H1 (cell line): ENCODE measurements around the gene RAB4B. TPM values are rescaled to one million over a fixed set of nuclear protein-coding genes. Genes with fewer than 3 reads are reported as not detected.

Experiments
- CTCF ChIA-PET: fragments of 300-600 bp; sonication (Branson Sonifier 250); formaldehyde crosslinking; loops from one replicate; lab custom pipeline; 2021; ENCODE audit not compliant: partially characterized antibody; lab: Charles Lee
- POLR2A ChIA-PET: fragments of 300-600 bp; sonication (Branson Sonifier 250); formaldehyde crosslinking; loops from one replicate; lab custom pipeline; 2021; ENCODE audit warnings: inconsistent platforms; ENCODE audit not compliant: partially characterized antibody; lab: Charles Lee
- DNase-seq, 2 experiments: peaks; one replicate each; pipeline versions ENCODE4 v3.0.0 to v3.0.0-alpha.2; 2010 to 2022; ENCODE audit warnings: low spot score in 2 of 2, low read depth in 1 of 2, mixed read lengths in 1 of 2
- FAIRE-seq: peaks from 2 replicates; lab custom pipeline; 2011; peaks lifted over from hg19 to GRCh38; lab: Jason Lieb, UNC
- H2AFZ ChIP-seq: 2 replicates; pipeline ENCODE4 v1.8.1; 2012; ENCODE audit warnings: low read length, inconsistent platforms
- H2AK5ac ChIP-seq: 2 replicates; pipeline ENCODE4 v1.6.1; 2013; ENCODE audit warnings: low read depth, low read length
- H2BK120ac ChIP-seq: replicated peaks from 2 replicates; pipeline ENCODE3; 2013; ENCODE audit warnings: low read depth, low read length, inconsistent platforms
- H2BK12ac ChIP-seq: 2 replicates; pipeline ENCODE4 v1.6.1; 2013; ENCODE audit warnings: low read depth, low read length
- H2BK15ac ChIP-seq: 2 replicates; pipeline ENCODE4 v1.6.1; 2013; ENCODE audit warnings: low read length
- H2BK20ac ChIP-seq: 2 replicates; pipeline ENCODE4 v1.6.1; 2013; ENCODE audit warnings: low read length
- H2BK5ac ChIP-seq: 2 replicates; pipeline ENCODE4 v1.6.1; 2013; ENCODE audit warnings: low read depth, low read length
- H3K14ac ChIP-seq: 2 replicates; pipeline ENCODE4 v1.6.1; 2013; ENCODE audit warnings: inconsistent platforms; ENCODE audit not compliant: insufficient read length
- H3K18ac ChIP-seq: 2 replicates; pipeline ENCODE4 v1.6.1; 2013; ENCODE audit warnings: low read length; ENCODE audit errors: extremely low read depth
- H3K23ac ChIP-seq: 2 replicates; pipeline ENCODE4 v1.6.1; 2013; ENCODE audit warnings: inconsistent platforms; ENCODE audit not compliant: insufficient read length
- H3K23me2 ChIP-seq: 2 replicates; pipeline ENCODE4 v1.6.1; 2013; ENCODE audit warnings: low read depth, low read length
- H3K27ac ChIP-seq: 2 replicates; pipeline ENCODE4 v1.6.1; 2011; ENCODE audit warnings: low read depth, low read length, inconsistent platforms
- H3K27me3 ChIP-seq, 4 experiments: replicated peaks in 1 of 4; 1 replicate in 1 of 4; 2 replicates in 3 of 4; pipeline versions ENCODE4 v1.6.1 to v1.8.1; 2011 to 2013; ENCODE audit warnings: low read length in 3 of 4, mild to moderate bottlenecking in 3 of 4, inconsistent platforms in 2 of 4, mixed read lengths in 2 of 4, moderate library complexity in 1 of 4; ENCODE audit not compliant: control insufficient read depth in 3 of 4, insufficient read depth in 3 of 4; ENCODE audit errors: extremely low read depth in 1 of 4
- H3K36me3 ChIP-seq, 4 experiments: 2 replicates each; pipeline versions ENCODE4 v1.6.1 to v1.8.1; 2011 to 2013; ENCODE audit warnings: mild to moderate bottlenecking in 4 of 4, low read length in 3 of 4, moderate library complexity in 2 of 4, control low read depth in 1 of 4, inconsistent platforms in 1 of 4; ENCODE audit not compliant: insufficient read depth in 4 of 4, control insufficient read depth in 2 of 4
- H3K4ac ChIP-seq: replicated peaks from 2 replicates; pipeline ENCODE3; 2013; ENCODE audit warnings: low read length, low read depth, mixed read lengths, inconsistent platforms; ENCODE audit not compliant: insufficient read length
- H3K4me1 ChIP-seq, 4 experiments: replicated peaks in 1 of 4; 1 replicate in 1 of 4; 2 replicates in 3 of 4; pipeline versions ENCODE4 v1.6.1 to v1.8.1; 2011 to 2013; ENCODE audit warnings: low read length in 3 of 4, inconsistent platforms in 2 of 4, mixed read lengths in 1 of 4; ENCODE audit not compliant: insufficient read depth in 4 of 4, control insufficient read depth in 3 of 4
- H3K4me2 ChIP-seq, 2 experiments: 2 replicates each; pipeline versions ENCODE4 v1.6.1 to v1.8.1; 2011 to 2013; ENCODE audit warnings: low read depth in 2 of 2, low read length in 2 of 2, control low read depth in 1 of 2, inconsistent platforms in 1 of 2, mild to moderate bottlenecking in 1 of 2; ENCODE audit not compliant: insufficient read depth in 1 of 2
- H3K4me3 ChIP-seq, 4 experiments: fragments of 200-600, 300-600 bp in 1 of 4; sonication (generic), shearing (Covaris generic), sonication (Bioruptor Twin) in 1 of 4; 2 replicates each; pipeline versions ENCODE4 v1.5.1 to v1.8.1; 2011 to 2016; ENCODE audit warnings: low read length in 4 of 4, low read depth in 3 of 4, control low read depth in 2 of 4, inconsistent platforms in 2 of 4, mild to moderate bottlenecking in 2 of 4, mixed read lengths in 1 of 4, moderate library complexity in 1 of 4; ENCODE audit not compliant: insufficient read depth in 2 of 4; ENCODE audit errors: extremely low read depth in 1 of 4
- H3K56ac ChIP-seq: replicated peaks from 2 replicates; pipeline ENCODE3; 2013; ENCODE audit warnings: low read depth, mild to moderate bottlenecking, mixed read lengths, low read length, inconsistent platforms; ENCODE audit not compliant: insufficient read length
- H3K79me1 ChIP-seq: 2 replicates; pipeline ENCODE4 v1.6.1; 2013; ENCODE audit warnings: low read depth, low read length, control low read depth
- H3K79me2 ChIP-seq, 2 experiments: 2 replicates each; pipeline versions ENCODE4 v1.6.1 to v1.8.1; 2012 to 2013; ENCODE audit warnings: low read length in 2 of 2, mild to moderate bottlenecking in 2 of 2, inconsistent platforms in 1 of 2; ENCODE audit not compliant: insufficient read depth in 2 of 2, control insufficient read depth in 1 of 2
- H3K9ac ChIP-seq, 4 experiments: replicated peaks in 1 of 4; 1 replicate in 1 of 4; 2 replicates in 3 of 4; pipeline versions ENCODE4 v1.6.1 to v1.8.1; 2011 to 2013; ENCODE audit warnings: low read depth in 3 of 4, low read length in 3 of 4, control low read depth in 2 of 4, mild to moderate bottlenecking in 2 of 4, moderate library complexity in 2 of 4, inconsistent platforms in 1 of 4; ENCODE audit errors: extremely low read depth in 1 of 4
- H3K9me3 ChIP-seq, 2 experiments: 2 replicates each; pipeline versions ENCODE4 v1.6.1 to v1.8.1; 2012 to 2013; ENCODE audit warnings: mild to moderate bottlenecking in 2 of 2, moderate library complexity in 2 of 2, control low read depth in 1 of 2, inconsistent platforms in 1 of 2, low read depth in 1 of 2, low read length in 1 of 2, mixed read lengths in 1 of 2; ENCODE audit not compliant: insufficient read depth in 2 of 2
- H4K20me1 ChIP-seq, 2 experiments: replicated peaks in 1 of 2; 2 replicates each; pipeline versions ENCODE3 to v1.8.1; 2011 to 2013; ENCODE audit warnings: inconsistent platforms in 2 of 2, low read length in 2 of 2, mild to moderate bottlenecking in 1 of 2; ENCODE audit not compliant: insufficient read depth in 2 of 2, control insufficient read depth in 1 of 2
- H4K5ac ChIP-seq: 2 replicates; pipeline ENCODE4 v1.6.1; 2013; ENCODE audit warnings: low read length, low read depth, mixed read lengths, inconsistent platforms; ENCODE audit not compliant: insufficient read length
- H4K8ac ChIP-seq: 2 replicates; pipeline ENCODE4 v1.8.0; 2013; ENCODE audit warnings: mild to moderate bottlenecking, moderate library complexity, low read length, inconsistent platforms; ENCODE audit not compliant: insufficient read depth; ENCODE audit errors: extremely low read depth
- H4K91ac ChIP-seq: replicated peaks from 2 replicates; pipeline ENCODE3; 2013; ENCODE audit warnings: low read length, mixed read lengths, inconsistent platforms; ENCODE audit not compliant: insufficient read length
- SAP30 ChIP-seq: fragments of 300-600 bp; sonication (generic); IDR thresholded peaks from 2 replicates; pipeline ENCODE4 v1.7.1; 2012; ENCODE audit warnings: low read length, moderate library complexity, mild to moderate bottlenecking, inconsistent platforms; ENCODE audit not compliant: insufficient read depth, insufficient replicate concordance
- SP2 ChIP-seq: IDR thresholded peaks from 2 replicates; pipeline ENCODE4 v1.6.1; 2012; ENCODE audit warnings: mild to moderate bottlenecking, low read length, inconsistent platforms
- WGBS, 2 experiments: shearing (Covaris generic) in 1 of 2; methylation state at CpG; one replicate each; pipeline versions ENCODE4 v1.1.6 to v1.1.7; 2013 to 2015; ENCODE audit warnings: low lambda C conversion rate in 2 of 2, mixed read lengths in 2 of 2, inconsistent platforms in 1 of 2, low coverage in 1 of 2, missing lambda C conversion rate in 1 of 2; ENCODE audit not compliant: insufficient replicate concordance in 2 of 2, insufficient coverage in 1 of 2, insufficient read length in 1 of 2; ENCODE audit errors: extremely low coverage in 1 of 2, missing lambda C conversion rate in 1 of 2; 5-methylcytosine and 5-hydroxymethylcytosine counted together
- polyA plus RNA-seq, 7 experiments: library from polyadenylated mRNA; depleted of rRNA in 3 of 7; stranded (reverse) in 5 of 7; unstranded in 2 of 7; fragments of >200 nt in 5 of 7; fragments of 200-250 nt in 2 of 7; gene quantifications; 1 replicate in 5 of 7; 2 replicates in 1 of 7; 4 replicates in 1 of 7; pipeline versions ENCODE4 v1.2.1 to v1.2.3, GENCODE V29; 2011 to 2013; ENCODE audit warnings: missing spikeins in 2 of 7, mixed read lengths in 2 of 7
- total RNA-seq: library from RNA; stranded (reverse); fragmentation: NEBNext Ultra II Directional; extraction: Animal tissue kit (Norgen Biotek cat#: 25700); gene quantifications from 2 replicates; pipeline ENCODE4 v1.2.1, GENCODE V29; 2021

The RAB4B gene
- total and polyA plus RNA-seq, 2 of the 8 experiments (the other 6 are each of a cell fraction or from before 2014, with no cell fraction given), result 15.9 to 28.6 TPM

DNA sequence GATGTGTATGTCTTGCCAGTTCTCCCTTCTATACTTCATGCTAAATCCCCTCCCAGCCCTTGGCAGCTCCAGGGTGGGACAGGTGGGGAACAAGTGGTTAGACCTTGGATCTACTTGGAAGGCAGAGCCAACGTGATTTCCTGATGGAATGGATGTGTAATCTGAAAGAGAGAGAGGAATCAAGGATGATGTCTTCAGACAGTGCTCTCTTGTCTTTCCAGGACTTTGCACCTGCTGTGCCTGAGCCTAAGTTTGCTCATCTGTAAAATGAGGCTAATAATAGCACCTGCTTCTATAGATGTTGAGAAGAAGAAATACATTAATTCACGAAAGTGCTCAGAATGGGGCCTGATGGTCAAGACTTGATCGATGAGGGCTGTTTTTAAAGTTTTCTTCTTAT, 13.9 kb downstream of the RAB4B start:
- Histone ChIP-seq H4K8ac (no peak overlapping the region), H3K14ac (no peak overlapping the region), H3K56ac (no peak overlapping the region), H4K91ac (no peak overlapping the region), H3K4me2 (no peak overlapping the region), H3K79me2 (no peaks in the 10 kb centered on the region), H3K23ac (no peak overlapping the region), H2BK5ac (no peak overlapping the region), H2BK12ac (no peak overlapping the region), H3K23me2 (no peaks in the 10 kb centered on the region), H2AK5ac (no peak overlapping the region), H3K79me1 (no peaks in the 10 kb centered on the region), H2BK20ac (no peak overlapping the region), H3K4ac (no peak overlapping the region)
- DNase-seq, result no peak
- WGBS, 2 experiments, result 92% methylated on average over 3 of the region's 3 CpGs; no CpG with 5 or more reads in 1 of the 2 experiments
- no peak for TF ChIP-seq SAP30
- TF ChIP-seq SP2, result no peak
- TF ChIP-seq, all 59 proteins: peak for 0
- Histone ChIP-seq H3K36me3 (no peaks in the 10 kb centered on the region; a peak in 1 of 8 replicates), H3K27me3 (no peaks in the 10 kb centered on the region), H3K9ac (no peak overlapping the region), H2AFZ (no peak overlapping the region), H4K5ac (no peak overlapping the region), H3K4me1 (no peaks in the 10 kb centered on the region), H4K20me1 (no peaks in the 10 kb centered on the region), H3K4me3 (no peak overlapping the region), H2BK120ac (no peak overlapping the region), H3K9me3 (no peaks in the 10 kb centered on the region), H3K18ac (no peak overlapping the region), H2BK15ac (no peak overlapping the region), H3K27ac (no peak overlapping the region)
- FAIRE-seq, result no peak
- ChIA-PET CTCF (interaction anchor here (1.5 kb wide), 1 partner anchor 16 kb away, joined by 7 read pairs; no protein-coding TSS in a partner anchor), POLR2A (interaction anchor here (1.3 kb wide), 1 partner anchor 15 kb away, joined by 4 read pairs; no protein-coding TSS in a partner anchor)
